ENCODE measurements around the gene GATAD2A. TPM values are rescaled to one million over a fixed set of nuclear protein-coding genes. Genes with fewer than 3 reads are reported as not detected.
"Not testable (repeated sequence)": the region's sequence is repeated elsewhere in the genome, so short reads cannot be mapped to it uniquely, and the experiment has no call there.

The GATAD2A gene
- total RNA-seq, 2 donors from 2014 or later: 102 to 145 TPM

GRCh38 chr19:19447536-19448237, 42.2 kb downstream of the GATAD2A start:
- Histone ChIP-seq H3K36me3 (no peaks in the 10 kb centered on the region), H3K27ac (no peak overlapping the region), H3K9me3 (no peaks in the 10 kb centered on the region), H3K4me1 (peaks cover 14% of the 10 kb centered on the region), H3K27me3 (no peaks in the 10 kb centered on the region), H3K9ac (ENCODE audit: low read depth in 2 of 2, low read length in 2 of 2) (no peak overlapping the region), H3K4me3 (no peak overlapping the region)
- intact Hi-C loops (cut with DNase I): no loop called here
- DNase-seq: no peak
- no peak for TF ChIP-seq CTCF (IDR thresholded peaks at IDR 0.05)

GRCh38 chr19:19448238-19448544, 42.7 kb downstream of the GATAD2A start:
- H3K4me1 ChIP-seq: peaks cover 14% of the 10 kb centered on the region
- no peaks in the 10 kb centered on the region for H3K36me3 ChIP-seq
- H3K9me3 ChIP-seq: no peaks in the 10 kb centered on the region
- H3K27ac ChIP-seq: no peak overlapping the region
- no peak for DNase-seq
- H3K9ac ChIP-seq (ENCODE audit: low read depth in 2 of 2, low read length in 2 of 2): no peak overlapping the region
- no peak overlapping the region for H3K4me3 ChIP-seq
- no peak for TF ChIP-seq CTCF (IDR thresholded peaks at IDR 0.05)
- no peaks in the 10 kb centered on the region for H3K27me3 ChIP-seq
- intact Hi-C loops (cut with DNase I): no loop called here

GRCh38 chr19:19451429-19452242, 46.2 kb downstream of the GATAD2A start:
- DNase-seq: no peak
- H3K4me1 ChIP-seq: peaks cover 4% of the 10 kb centered on the region
- no peak overlapping the region for H3K27ac ChIP-seq
- intact Hi-C loops (cut with DNase I): no loop called here
- no peaks in the 10 kb centered on the region for H3K27me3 ChIP-seq
- H3K36me3 ChIP-seq: no peaks in the 10 kb centered on the region
- peak overlapping the region in 1 of 2 donors; percentile 71 for H3K9ac ChIP-seq (ENCODE audit: low read depth in 2 of 2, low read length in 2 of 2)
- H3K9me3 ChIP-seq: no peaks in the 10 kb centered on the region
- no peak for TF ChIP-seq CTCF (IDR thresholded peaks at IDR 0.05)
- H3K4me3 ChIP-seq: no peak overlapping the region

- H3K9me3 ChIP-seq: no peaks in the 10 kb centered on the region
- TF ChIP-seq CTCF (IDR thresholded peaks at IDR 0.05): no peak
- H3K36me3 ChIP-seq: no peaks in the 10 kb centered on the region
- no peak overlapping the region for H3K4me3 ChIP-seq
- intact Hi-C loops (cut with DNase I): no loop called here
- no peak for DNase-seq
- peak overlapping the region; percentile 71 for H3K27ac ChIP-seq
- H3K4me1 ChIP-seq: peaks cover 4% of the 10 kb centered on the region
- H3K27me3 ChIP-seq: no peaks in the 10 kb centered on the region
- H3K9ac ChIP-seq (ENCODE audit: low read depth in 2 of 2, low read length in 2 of 2): peak overlapping the region; percentile 71 to 78
Observed at GRCh38 chr19:19452243-19453124, 47.0 kb downstream of the GATAD2A start.

GRCh38 chr19:19453125-19453454, 47.6 kb downstream of the GATAD2A start:
- no peaks in the 10 kb centered on the region for H3K27me3 ChIP-seq
- H3K27ac ChIP-seq: peak overlapping the region; percentile 71
- intact Hi-C loops (cut with DNase I): no loop called here
- H3K9ac ChIP-seq (ENCODE audit: low read depth in 2 of 2, low read length in 2 of 2): peak overlapping the region; percentile 71 to 78
- no peak overlapping the region for H3K4me3 ChIP-seq
- TF ChIP-seq CTCF (IDR thresholded peaks at IDR 0.05): no peak
- H3K4me1 ChIP-seq: peaks cover 8% of the 10 kb centered on the region
- H3K36me3 ChIP-seq: no peaks in the 10 kb centered on the region
- no peak for DNase-seq
- H3K9me3 ChIP-seq: no peaks in the 10 kb centered on the region

GRCh38 chr19:19455166-19455919, 49.9 kb downstream of the GATAD2A start:
- DNase-seq; H3K27me3 ChIP-seq; H3K36me3 ChIP-seq; intact Hi-C loops (cut with DNase I); H3K27ac ChIP-seq; H3K9me3 ChIP-seq; H3K9ac ChIP-seq (ENCODE audit: low read depth in 2 of 2, low read length in 2 of 2); H3K4me3 ChIP-seq: not testable (repeated sequence)
- H3K4me1 ChIP-seq: peaks cover 26% of the 10 kb centered on the region
